Panc1 (cell line): Measurements from ENCODE around the gene ATP2B1. TPM values are rescaled to one million over a fixed set of nuclear protein-coding genes. Genes with fewer than 3 reads are reported as not detected.
A peak's percentile ranks its signal among the peaks of the same experiment; 100 is the strongest.
"Not testable (repeated sequence)": the region's sequence is repeated elsewhere in the genome, so short reads cannot be mapped to it uniquely, and the experiment has no call there.

Experiments
- ATAC-seq: fragments of 200-7000 bp; cut with Tn5 transposase; 2 replicates; pipeline ENCODE4 v1.9.1; 2020; ENCODE audit warnings: mild to moderate bottlenecking, moderate library complexity
- Bru-seq: library from RNA; stranded (reverse); fragments of 400-500 nt; gene quantifications from one replicate; lab custom pipeline; 2021; lab: Mats Ljungman, UMichigan
- BruChase-seq, 2 experiments: library from RNA; stranded (reverse); fragments of 400-500 nt; gene quantifications; one replicate each; lab custom pipeline; 2021; lab: Mats Ljungman, UMichigan
- BruUV-seq: library from RNA; stranded (reverse); fragments of 400-500 nt; replicated peaks from 2 replicates; lab custom pipeline; 2021; lab: Mats Ljungman, UMichigan
- CTCF ChIA-PET: fragments of 300-600 bp; sonication (Branson Sonifier 250); formaldehyde crosslinking; loops from one replicate; lab custom pipeline; 2022; ENCODE audit warnings: antibody characterized with exemption; lab: Charles Lee
- POLR2A ChIA-PET: fragments of 300-600 bp; sonication (Branson Sonifier 250); formaldehyde crosslinking; loops from one replicate; lab custom pipeline; 2022; ENCODE audit warnings: antibody characterized with exemption; lab: Charles Lee
- DNase-seq: peaks from one replicate; pipeline ENCODE4 v3.0.0-alpha.2; 2010; ENCODE audit warnings: low read depth, low spot score
- H3K27ac ChIP-seq: 2 replicates; pipeline ENCODE4 v1.5.1; 2011; ENCODE audit warnings: mild to moderate bottlenecking, low read length, inconsistent platforms
- H3K27me3 ChIP-seq: fragments of 200-500 bp; sonication (Bioruptor generic); 2 replicates; pipeline ENCODE4 v1.6.0; 2014; ENCODE audit warnings: low read length, inconsistent platforms; ENCODE audit not compliant: control insufficient read depth, insufficient read depth
- H3K36me3 ChIP-seq: fragments of 200-500 bp; sonication (Bioruptor generic); 2 replicates; pipeline ENCODE4 v1.5.1; 2014; ENCODE audit warnings: inconsistent platforms, mild to moderate bottlenecking, low read length, moderate library complexity; ENCODE audit not compliant: control insufficient read depth, insufficient read depth
- H3K4me1 ChIP-seq: 2 replicates; pipeline ENCODE4 v1.5.1; 2011; ENCODE audit warnings: inconsistent platforms, mild to moderate bottlenecking, low read length, moderate library complexity; ENCODE audit not compliant: control insufficient read depth, insufficient read depth
- H3K4me3 ChIP-seq, 2 experiments: 2 replicates each; pipeline ENCODE4 v1.5.1; 2011 to 2012; ENCODE audit warnings: low read depth in 2 of 2, low read length in 2 of 2, mild to moderate bottlenecking in 2 of 2, inconsistent platforms in 1 of 2, moderate library complexity in 1 of 2
- H3K9me3 ChIP-seq: fragments of 200-500 bp; sonication (Bioruptor generic); 2 replicates; pipeline ENCODE4 v1.5.1; 2014; ENCODE audit warnings: low read depth, mild to moderate bottlenecking, inconsistent platforms, low read length, moderate library complexity; ENCODE audit not compliant: control insufficient read depth, insufficient read depth
- CTCF ChIP-seq: fragments of 450-650 bp; IDR thresholded peaks from 2 replicates; pipeline ENCODE4 v1.5.1; 2017; ENCODE audit warnings: mild to moderate bottlenecking
- POLR2AphosphoS5 ChIP-seq: IDR thresholded peaks from 2 replicates; pipeline ENCODE4 v1.6.1; 2012; ENCODE audit warnings: mild to moderate bottlenecking, low read depth, low read length, moderate library complexity
- SIN3A ChIP-seq: IDR thresholded peaks from 2 replicates; pipeline ENCODE4 v1.6.1; 2012; ENCODE audit warnings: low read depth, mild to moderate bottlenecking, low read length, moderate library complexity, borderline replicate concordance; ENCODE audit not compliant: insufficient read depth
- TCF7L2 ChIP-seq: IDR thresholded peaks from 2 replicates; pipeline ENCODE4 v1.6.1; 2011; ENCODE audit warnings: mild to moderate bottlenecking, low read depth, low read length, inconsistent platforms
- in situ Hi-C: cut with HindIII; loops from 2 replicates; pipeline ENCODE4 v1.10.0; 2016; ENCODE audit warnings: low sequenced_read_pairs, low pct_unique_long_range_greater_than_20kb
- intact Hi-C: fragments of 100-400 bp; cut with micrococcal nuclease; formaldehyde crosslinking; loops from one replicate; pipeline ENCODE4 v1.10.0; 2022; ENCODE audit not compliant: unreplicated experiment
- long read RNA-seq: library from polyadenylated mRNA; unstranded; transcript quantifications from one replicate; pipeline ENCODE4 v2.0.0, GENCODE V29; 2021; ENCODE audit not compliant: unreplicated experiment
- polyA plus RNA-seq: library from polyadenylated mRNA; unstranded; fragments of >200 nt; gene quantifications from one replicate; pipeline ENCODE4 v1.2.1, GENCODE V29; 2012; ENCODE audit warnings: missing spikeins; ENCODE audit not compliant: insufficient read length
- total RNA-seq: library from RNA; stranded (reverse); gene quantifications from one replicate; pipeline ENCODE4 v1.2.1, GENCODE V29; 2021; ENCODE audit not compliant: unreplicated experiment
- TF ChIP-seq, protein P1 (sequence below), 2 experiments: IDR thresholded peaks; 2 replicates each; pipeline ENCODE4 v1.6.1; 2011 to 2012; ENCODE audit warnings: low read depth in 2 of 2, control low read depth in 1 of 2, low read length in 1 of 2, mild to moderate bottlenecking in 1 of 2, moderate library complexity in 1 of 2; ENCODE audit not compliant: insufficient read depth in 1 of 2

Gene ATP2B1
- 64.5 TPM for total RNA-seq
- 21.8 TPM for polyA plus RNA-seq
- percentile 90 among the genes with signal in this experiment for Bru-seq, nascent RNA
- BruChase-seq, experiment 1, labeled RNA remaining after a 2-hour chase = percentile 82 among the genes with signal in this experiment
- percentile 90 among the genes with signal in this experiment for BruChase-seq, experiment 2, labeled RNA remaining after a 6-hour chase
- long read RNA-seq, full-length matches to known transcripts = 9 of 153 reads
- long read RNA-seq, partial matches to known transcripts = 121 of 153 reads
- long read RNA-seq, other reads (novel, unspliced or antisense) = 23 of 153 reads

DNA sequence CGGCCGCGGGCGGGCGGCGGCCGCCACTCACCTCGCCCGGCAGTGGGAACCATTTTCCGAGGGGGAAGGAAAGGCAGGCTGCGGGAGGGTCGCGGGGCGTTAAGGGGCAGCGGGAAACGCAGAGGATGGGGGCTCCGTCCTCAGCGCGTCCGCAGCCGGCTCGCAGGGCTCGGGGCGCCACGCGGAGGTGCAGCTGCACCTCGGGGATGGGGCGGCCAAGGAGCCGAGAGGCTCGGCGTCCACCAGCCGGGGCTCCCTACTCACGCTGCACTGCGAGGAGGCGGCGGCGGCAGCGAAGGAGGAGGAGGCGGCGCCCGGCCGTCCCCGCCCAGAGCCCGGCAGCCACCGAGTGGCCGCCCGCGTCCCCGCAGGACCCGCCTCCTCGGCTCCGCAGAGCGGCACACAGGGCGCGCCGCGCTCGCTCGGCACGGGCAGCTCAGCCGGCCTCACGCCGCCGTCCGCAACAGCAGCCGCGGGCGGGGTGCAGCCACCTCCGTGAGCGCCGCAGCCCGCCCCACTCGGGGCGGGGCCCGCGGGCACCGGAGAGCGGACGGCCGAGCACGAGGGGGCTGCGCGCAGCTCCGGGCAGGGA is at the start of gene ATP2B1:
Gene ATP2B1, minus strand, starts transcription at position 274 of the 592 bp plus-strand sequence. CDS start 52,952 bp downstream, outside the sequence.
- intact Hi-C loops = loop anchor here (5.0 kb wide), 2 partner anchors 166 to 239 kb away; no protein-coding TSS in a partner anchor

GRCh38 chr12:89757987-89758386 is 49.3 kb upstream of the ATP2B1 start:
- H3K36me3 ChIP-seq, ATAC-seq, BruUV-seq, H3K9me3 ChIP-seq, CTCF ChIA-PET, H3K27me3 ChIP-seq, DNase-seq, in situ Hi-C loops, H3K27ac ChIP-seq, intact Hi-C loops, H3K4me1 ChIP-seq, H3K4me3 ChIP-seq, POLR2A ChIA-PET: not testable (repeated sequence)

More for the DNA sequence above, at the start of gene ATP2B1:
- H3K9me3 ChIP-seq = no peaks in the 10 kb centered on the region
- BruUV-seq = no TSS peak
- peak within 1 kb of the TSS; percentile 78 to 88 for H3K4me3 ChIP-seq
- POLR2A ChIA-PET = interaction anchor here (0.6 kb wide), 2 partner anchors 147 to 155 kb away, joined by 3 to 4 read pairs; no protein-coding TSS in a partner anchor
- peak within 1 kb of the TSS; percentile 84 for H3K27ac ChIP-seq
- H3K4me1 ChIP-seq = peaks cover 17% of the 10 kb centered on the region
- no peak for DNase-seq
- no peaks in the 10 kb centered on the region; the same call in 1 of the 2 replicates for H3K36me3 ChIP-seq
- in situ Hi-C loops = no loop called here
- peaks cover 3% of the 10 kb centered on the region for H3K27me3 ChIP-seq
- ATAC-seq = peak; percentile 86
- CTCF ChIA-PET = interaction anchor here (0.6 kb wide), 2 partner anchors 27 to 95 kb away, joined by 3 read pairs; no protein-coding TSS in a partner anchor
- TF ChIP-seq SIN3A (peak; percentile 52; the same call in 1 of the 2 replicates), TCF7L2 (no peak), POLR2AphosphoS5 (peak; percentile 46; the same call in 1 of the 2 replicates), CTCF (no peak)
- TF ChIP-seq, protein P1, sequence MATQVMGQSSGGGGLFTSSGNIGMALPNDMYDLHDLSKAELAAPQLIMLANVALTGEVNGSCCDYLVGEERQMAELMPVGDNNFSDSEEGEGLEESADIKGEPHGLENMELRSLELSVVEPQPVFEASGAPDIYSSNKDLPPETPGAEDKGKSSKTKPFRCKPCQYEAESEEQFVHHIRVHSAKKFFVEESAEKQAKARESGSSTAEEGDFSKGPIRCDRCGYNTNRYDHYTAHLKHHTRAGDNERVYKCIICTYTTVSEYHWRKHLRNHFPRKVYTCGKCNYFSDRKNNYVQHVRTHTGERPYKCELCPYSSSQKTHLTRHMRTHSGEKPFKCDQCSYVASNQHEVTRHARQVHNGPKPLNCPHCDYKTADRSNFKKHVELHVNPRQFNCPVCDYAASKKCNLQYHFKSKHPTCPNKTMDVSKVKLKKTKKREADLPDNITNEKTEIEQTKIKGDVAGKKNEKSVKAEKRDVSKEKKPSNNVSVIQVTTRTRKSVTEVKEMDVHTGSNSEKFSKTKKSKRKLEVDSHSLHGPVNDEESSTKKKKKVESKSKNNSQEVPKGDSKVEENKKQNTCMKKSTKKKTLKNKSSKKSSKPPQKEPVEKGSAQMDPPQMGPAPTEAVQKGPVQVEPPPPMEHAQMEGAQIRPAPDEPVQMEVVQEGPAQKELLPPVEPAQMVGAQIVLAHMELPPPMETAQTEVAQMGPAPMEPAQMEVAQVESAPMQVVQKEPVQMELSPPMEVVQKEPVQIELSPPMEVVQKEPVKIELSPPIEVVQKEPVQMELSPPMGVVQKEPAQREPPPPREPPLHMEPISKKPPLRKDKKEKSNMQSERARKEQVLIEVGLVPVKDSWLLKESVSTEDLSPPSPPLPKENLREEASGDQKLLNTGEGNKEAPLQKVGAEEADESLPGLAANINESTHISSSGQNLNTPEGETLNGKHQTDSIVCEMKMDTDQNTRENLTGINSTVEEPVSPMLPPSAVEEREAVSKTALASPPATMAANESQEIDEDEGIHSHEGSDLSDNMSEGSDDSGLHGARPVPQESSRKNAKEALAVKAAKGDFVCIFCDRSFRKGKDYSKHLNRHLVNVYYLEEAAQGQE (IDR thresholded peaks at IDR 0.05; ENCODE audit: insufficient read depth in 1 of 2, low read depth in 2 of 2, low read length in 1 of 2) = 0 out of 4 replicates have a peak, but pooled peaks of 1 of the 2 experiments have one; percentile 35
